Liver (tissue), 9 donors: ENCODE measurements around the gene CRYZL1. TPM values are rescaled to one million over a fixed set of nuclear protein-coding genes. Genes with fewer than 3 reads are reported as not detected.

Experiments used
- DNase-seq: peaks from one replicate; pipeline ENCODE4 v3.0.0-alpha.2; 2017; ENCODE audit warnings: low spot score
- H3K27ac ChIP-seq, 2 donors: one replicate each; pipeline ENCODE4 v1.7.0; 2013; ENCODE audit warnings: inconsistent platforms in 2 of 2, low read length in 2 of 2, control low read depth in 1 of 2, low read depth in 1 of 2, mild to moderate bottlenecking in 1 of 2
- H3K27me3 ChIP-seq, 4 donors: one replicate each; pipeline versions ENCODE4 v1.6.1 to v1.7.0; 2013; ENCODE audit warnings: low read length in 3 of 4, inconsistent platforms in 1 of 4, mild to moderate bottlenecking in 1 of 4, moderate library complexity in 1 of 4; ENCODE audit not compliant: control insufficient read depth in 4 of 4, insufficient read depth in 4 of 4
- H3K36me3 ChIP-seq, 4 donors: one replicate each; pipeline versions ENCODE4 v1.6.1 to v1.7.0; 2013; ENCODE audit warnings: low read length in 3 of 4, mild to moderate bottlenecking in 3 of 4, low read depth in 1 of 4, moderate library complexity in 1 of 4; ENCODE audit not compliant: control insufficient read depth in 4 of 4, insufficient read depth in 3 of 4
- H3K4me1 ChIP-seq, 4 donors: one replicate each; pipeline versions ENCODE4 v1.6.1 to v1.7.0; 2013; ENCODE audit warnings: low read length in 3 of 4, mild to moderate bottlenecking in 3 of 4, moderate library complexity in 1 of 4; ENCODE audit not compliant: control insufficient read depth in 4 of 4, insufficient read depth in 4 of 4
- H3K4me3 ChIP-seq, 3 donors: one replicate each; pipeline versions ENCODE4 v1.6.1 to v1.7.0; 2013; ENCODE audit warnings: low read length in 3 of 3, control low read depth in 1 of 3, low read depth in 1 of 3, mild to moderate bottlenecking in 1 of 3
- H3K9ac ChIP-seq, 2 donors: one replicate each; pipeline ENCODE4 v1.7.0; 2013; ENCODE audit warnings: low read length in 2 of 2, mild to moderate bottlenecking in 2 of 2, moderate library complexity in 2 of 2, control low read depth in 1 of 2, low read depth in 1 of 2
- H3K9me3 ChIP-seq, 4 donors: one replicate each; pipeline versions ENCODE4 v1.6.1 to v1.7.0; 2013; ENCODE audit warnings: low read length in 3 of 4; ENCODE audit not compliant: control insufficient read depth in 4 of 4
- EGR1 ChIP-seq, 2 donors: IDR thresholded peaks; 2 replicates each; pipeline ENCODE4 v1.6.1; 2016 to 2018; ENCODE audit warnings: antibody characterized with exemption in 2 of 2, low read depth in 2 of 2
- FOXA1 ChIP-seq: IDR thresholded peaks from 2 replicates; pipeline ENCODE4 v1.6.1; 2016; ENCODE audit warnings: antibody characterized with exemption
- HNF4A ChIP-seq, 2 donors: conservative IDR thresholded peaks; 2 replicates each; pipeline ENCODE4 v1.6.1; 2016; ENCODE audit warnings: antibody characterized with exemption in 2 of 2, mild to moderate bottlenecking in 2 of 2
- RAD21 ChIP-seq, 2 donors: IDR thresholded peaks; 2 replicates each; pipeline ENCODE4 v1.6.1; 2016; ENCODE audit warnings: antibody characterized with exemption in 2 of 2, mild to moderate bottlenecking in 2 of 2
- SP1 ChIP-seq: IDR thresholded peaks from 2 replicates; pipeline ENCODE4 v1.6.1; 2018; ENCODE audit warnings: antibody characterized with exemption, mild to moderate bottlenecking
- TAF1 ChIP-seq: conservative IDR thresholded peaks from 2 replicates; pipeline ENCODE4 v1.6.1; 2016; ENCODE audit warnings: antibody characterized with exemption, mild to moderate bottlenecking
- YY1 ChIP-seq: IDR thresholded peaks from 2 replicates; pipeline ENCODE4 v1.6.1; 2016; ENCODE audit warnings: antibody characterized with exemption, mild to moderate bottlenecking
- WGBS: extraction: QIAGEN DNeasy Blood & Tissue Kit; methylation state at CpG from one replicate; pipeline ENCODE4 v1.1.7; 2013; 5-methylcytosine and 5-hydroxymethylcytosine counted together
- polyA plus RNA-seq, 2 donors: library from polyadenylated mRNA; stranded (reverse) in 1 of 2; unstranded in 1 of 2; fragments of 200-250 nt in 1 of 2; fragments of >200 nt in 1 of 2; fragmentation: Nextera tagmentation in 1 of 2; extraction: Ambion mirVana in 1 of 2; gene quantifications; one replicate each; pipeline versions ENCODE4 v1.2.1 to v1.2.3, GENCODE V29; 2013 to 2015
- total RNA-seq, 2 donors: library from RNA; depleted of rRNA; stranded (reverse); fragments of >200 nt; gene quantifications; one replicate each; pipeline ENCODE4 v1.2.3, GENCODE V29; 2014
- TF ChIP-seq, protein P1 (sequence below): fragments of 150-350 bp; IDR thresholded peaks from 2 replicates; pipeline ENCODE4 v1.5.1; 2017; ENCODE audit warnings: improper control_type of control experiment, low read depth, low read length; ENCODE audit not compliant: missing input control
- TF ChIP-seq, protein P2 (sequence below): IDR thresholded peaks from 2 replicates; pipeline ENCODE4 v1.6.1; 2016; ENCODE audit warnings: antibody characterized with exemption, mild to moderate bottlenecking
- TF ChIP-seq, protein P3 (sequence below): IDR thresholded peaks from 2 replicates; pipeline ENCODE4 v1.6.1; 2016; ENCODE audit warnings: antibody characterized with exemption
- TF ChIP-seq, protein P4 (sequence below): IDR thresholded peaks from 2 replicates; pipeline ENCODE4 v1.6.1; 2016; ENCODE audit warnings: antibody characterized with exemption
- donor health status: healthy.
- donor health status: healthy.
- donor health status: healthy.
- donor health status: healthy.
- donor health status: healthy.

CRYZL1 gene
- total and polyA plus RNA-seq, 4 donors: 6.8 to 18.1 (median 11.5) TPM

DNA sequence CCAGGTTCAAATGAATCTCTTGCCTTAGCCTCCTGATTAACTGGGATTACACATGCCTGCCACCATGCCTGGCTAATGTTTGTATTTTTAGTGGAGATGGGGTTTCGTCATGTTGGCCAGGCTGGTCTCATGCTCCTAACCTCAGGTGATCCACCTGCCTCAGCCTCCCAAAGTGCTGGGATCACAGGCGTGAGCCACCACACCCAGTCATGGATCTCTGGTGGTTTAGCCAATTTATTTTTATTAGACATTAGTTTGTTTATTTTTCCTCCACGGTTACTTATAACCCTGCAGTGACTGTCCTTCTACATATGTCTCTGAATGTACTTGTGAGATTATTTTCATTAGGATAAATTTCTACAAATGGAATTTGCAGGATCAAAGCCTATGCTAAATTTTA, 6.0 kb upstream of the CRYZL1 start (continued):
- TF ChIP-seq, protein P1, sequence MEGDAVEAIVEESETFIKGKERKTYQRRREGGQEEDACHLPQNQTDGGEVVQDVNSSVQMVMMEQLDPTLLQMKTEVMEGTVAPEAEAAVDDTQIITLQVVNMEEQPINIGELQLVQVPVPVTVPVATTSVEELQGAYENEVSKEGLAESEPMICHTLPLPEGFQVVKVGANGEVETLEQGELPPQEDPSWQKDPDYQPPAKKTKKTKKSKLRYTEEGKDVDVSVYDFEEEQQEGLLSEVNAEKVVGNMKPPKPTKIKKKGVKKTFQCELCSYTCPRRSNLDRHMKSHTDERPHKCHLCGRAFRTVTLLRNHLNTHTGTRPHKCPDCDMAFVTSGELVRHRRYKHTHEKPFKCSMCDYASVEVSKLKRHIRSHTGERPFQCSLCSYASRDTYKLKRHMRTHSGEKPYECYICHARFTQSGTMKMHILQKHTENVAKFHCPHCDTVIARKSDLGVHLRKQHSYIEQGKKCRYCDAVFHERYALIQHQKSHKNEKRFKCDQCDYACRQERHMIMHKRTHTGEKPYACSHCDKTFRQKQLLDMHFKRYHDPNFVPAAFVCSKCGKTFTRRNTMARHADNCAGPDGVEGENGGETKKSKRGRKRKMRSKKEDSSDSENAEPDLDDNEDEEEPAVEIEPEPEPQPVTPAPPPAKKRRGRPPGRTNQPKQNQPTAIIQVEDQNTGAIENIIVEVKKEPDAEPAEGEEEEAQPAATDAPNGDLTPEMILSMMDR: no peak
- no peak for TF ChIP-seq RAD21 (IDR thresholded peaks at IDR 0.05)
- TF ChIP-seq EGR1 (IDR thresholded peaks at IDR 0.05; ENCODE audit: low read depth in 2 of 2): no peak
- TF ChIP-seq, protein P2, sequence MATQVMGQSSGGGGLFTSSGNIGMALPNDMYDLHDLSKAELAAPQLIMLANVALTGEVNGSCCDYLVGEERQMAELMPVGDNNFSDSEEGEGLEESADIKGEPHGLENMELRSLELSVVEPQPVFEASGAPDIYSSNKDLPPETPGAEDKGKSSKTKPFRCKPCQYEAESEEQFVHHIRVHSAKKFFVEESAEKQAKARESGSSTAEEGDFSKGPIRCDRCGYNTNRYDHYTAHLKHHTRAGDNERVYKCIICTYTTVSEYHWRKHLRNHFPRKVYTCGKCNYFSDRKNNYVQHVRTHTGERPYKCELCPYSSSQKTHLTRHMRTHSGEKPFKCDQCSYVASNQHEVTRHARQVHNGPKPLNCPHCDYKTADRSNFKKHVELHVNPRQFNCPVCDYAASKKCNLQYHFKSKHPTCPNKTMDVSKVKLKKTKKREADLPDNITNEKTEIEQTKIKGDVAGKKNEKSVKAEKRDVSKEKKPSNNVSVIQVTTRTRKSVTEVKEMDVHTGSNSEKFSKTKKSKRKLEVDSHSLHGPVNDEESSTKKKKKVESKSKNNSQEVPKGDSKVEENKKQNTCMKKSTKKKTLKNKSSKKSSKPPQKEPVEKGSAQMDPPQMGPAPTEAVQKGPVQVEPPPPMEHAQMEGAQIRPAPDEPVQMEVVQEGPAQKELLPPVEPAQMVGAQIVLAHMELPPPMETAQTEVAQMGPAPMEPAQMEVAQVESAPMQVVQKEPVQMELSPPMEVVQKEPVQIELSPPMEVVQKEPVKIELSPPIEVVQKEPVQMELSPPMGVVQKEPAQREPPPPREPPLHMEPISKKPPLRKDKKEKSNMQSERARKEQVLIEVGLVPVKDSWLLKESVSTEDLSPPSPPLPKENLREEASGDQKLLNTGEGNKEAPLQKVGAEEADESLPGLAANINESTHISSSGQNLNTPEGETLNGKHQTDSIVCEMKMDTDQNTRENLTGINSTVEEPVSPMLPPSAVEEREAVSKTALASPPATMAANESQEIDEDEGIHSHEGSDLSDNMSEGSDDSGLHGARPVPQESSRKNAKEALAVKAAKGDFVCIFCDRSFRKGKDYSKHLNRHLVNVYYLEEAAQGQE: no peak
- no peak for TF ChIP-seq TAF1
- TF ChIP-seq HNF4A (conservative IDR thresholded peaks at IDR 0.05): no peak

DNA sequence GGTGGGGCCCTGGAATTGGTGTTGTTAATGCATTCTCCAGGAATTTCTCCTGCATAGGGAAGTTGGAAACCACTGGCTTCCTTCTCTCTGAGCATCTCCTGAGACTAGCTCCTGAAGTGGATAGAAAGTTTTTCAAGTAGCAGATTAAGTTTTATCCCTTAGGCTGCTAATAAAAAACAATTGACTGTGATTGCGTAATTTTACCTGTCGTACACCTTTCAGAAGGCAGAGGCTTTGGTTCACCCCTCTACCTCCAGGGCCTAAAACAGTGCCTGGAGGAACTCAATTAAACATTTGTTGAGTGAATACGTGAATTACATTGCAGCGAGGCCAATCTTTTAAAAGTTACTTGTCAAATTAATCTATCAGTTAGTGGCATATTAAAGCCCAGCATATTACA, 4.2 kb upstream of the CRYZL1 start:
- DNase-seq: no peak
- TF ChIP-seq TAF1 (no peak), RAD21 (IDR thresholded peaks at IDR 0.05) (no peak), YY1 (no peak), HNF4A (conservative IDR thresholded peaks at IDR 0.05) (no peak), EGR1 (IDR thresholded peaks at IDR 0.05; ENCODE audit: low read depth in 2 of 2) (no peak), SP1 (no peak), FOXA1 (no peak)
- TF ChIP-seq, protein P3, sequence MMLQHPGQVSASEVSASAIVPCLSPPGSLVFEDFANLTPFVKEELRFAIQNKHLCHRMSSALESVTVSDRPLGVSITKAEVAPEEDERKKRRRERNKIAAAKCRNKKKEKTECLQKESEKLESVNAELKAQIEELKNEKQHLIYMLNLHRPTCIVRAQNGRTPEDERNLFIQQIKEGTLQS: no peak
- TF ChIP-seq, protein P4, sequence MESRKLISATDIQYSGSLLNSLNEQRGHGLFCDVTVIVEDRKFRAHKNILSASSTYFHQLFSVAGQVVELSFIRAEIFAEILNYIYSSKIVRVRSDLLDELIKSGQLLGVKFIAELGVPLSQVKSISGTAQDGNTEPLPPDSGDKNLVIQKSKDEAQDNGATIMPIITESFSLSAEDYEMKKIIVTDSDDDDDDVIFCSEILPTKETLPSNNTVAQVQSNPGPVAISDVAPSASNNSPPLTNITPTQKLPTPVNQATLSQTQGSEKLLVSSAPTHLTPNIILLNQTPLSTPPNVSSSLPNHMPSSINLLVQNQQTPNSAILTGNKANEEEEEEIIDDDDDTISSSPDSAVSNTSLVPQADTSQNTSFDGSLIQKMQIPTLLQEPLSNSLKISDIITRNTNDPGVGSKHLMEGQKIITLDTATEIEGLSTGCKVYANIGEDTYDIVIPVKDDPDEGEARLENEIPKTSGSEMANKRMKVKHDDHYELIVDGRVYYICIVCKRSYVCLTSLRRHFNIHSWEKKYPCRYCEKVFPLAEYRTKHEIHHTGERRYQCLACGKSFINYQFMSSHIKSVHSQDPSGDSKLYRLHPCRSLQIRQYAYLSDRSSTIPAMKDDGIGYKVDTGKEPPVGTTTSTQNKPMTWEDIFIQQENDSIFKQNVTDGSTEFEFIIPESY: no peak
- TF ChIP-seq, protein P1: no peak
- Histone ChIP-seq H3K4me3 (no peak overlapping the region), H3K27me3 (no peaks in the 10 kb centered on the region), H3K27ac (peak overlapping the region; percentile 80 to 92), H3K9me3 (no peaks in the 10 kb centered on the region), H3K9ac (no peak overlapping the region), H3K4me1 (peaks cover 14 to 42% (median 25%) of the 10 kb centered on the region in 4 donors), H3K36me3 (no peaks in the 10 kb centered on the region)
- 78% methylated on average over 4 of the region's 4 CpGs for WGBS
